ENCODE data around the gene HOXB2. TPM values are rescaled to one million over a fixed set of nuclear protein-coding genes. Genes with fewer than 3 reads are reported as not detected.

The HOXB2 gene
- total RNA-seq, 1 donor from 2014 or later, result 0.20 TPM

Other genes with a start within 250 kb of the HOXB2 start
- gene SKAP1, start 114.9 kb downstream of the HOXB2 start, total RNA-seq, result 0.22 TPM in 1 of 2 replicates, not detected in the other
- gene HOXB1, start 14.1 kb downstream of the HOXB2 start, total RNA-seq, result not detected in 2 replicates
- gene HOXB4, start 33.2 kb upstream of the HOXB2 start, total RNA-seq, result 0.87 and 1.2 TPM in 2 replicates
- gene HOXB3, start 45.1 kb upstream of the HOXB2 start, total RNA-seq, result 1.7 and 1.8 TPM in 2 replicates
- under 0.01 TPM in 1 of 2 replicates, not detected in the other for gene HOXB5, start 48.7 kb upstream of the HOXB2 start, total RNA-seq
- gene HOXB6, start 59.9 kb upstream of the HOXB2 start, total RNA-seq, result 0.40 and 0.87 TPM in 2 replicates
- under 0.01 and 1.3 TPM in 2 replicates for gene HOXB7, start 65.9 kb upstream of the HOXB2 start, total RNA-seq
- gene HOXB8, start 70.2 kb upstream of the HOXB2 start, total RNA-seq, result 0.22 TPM in 1 of 2 replicates, not detected in the other
- gene HOXB9, start 81.2 kb upstream of the HOXB2 start, total RNA-seq, result under 0.01 TPM in 1 of 2 replicates, not detected in the other
- not detected in 2 replicates for gene PRAC1, start 177.4 kb upstream of the HOXB2 start, total RNA-seq
- gene PRAC2, start 178.1 kb upstream of the HOXB2 start, total RNA-seq, result not detected in 2 replicates
- under 0.01 TPM in 1 of 2 replicates, not detected in the other for gene HOXB13, start 183.6 kb upstream of the HOXB2 start, total RNA-seq